GM19025 (cell line): Measurements from ENCODE around the gene APRT.
"Not testable (repeated sequence)": the region's sequence is repeated elsewhere in the genome, so short reads cannot be mapped to it uniquely, and the experiment has no call there.

Source experiments
- ATAC-seq: cut with Tn5 transposase; IDR thresholded peaks from one replicate; pipeline ENCODE4 v1.9.1; 2021; ENCODE audit warnings: mild to moderate bottlenecking, low read depth, moderate library complexity; ENCODE audit not compliant: unreplicated experiment

APRT gene

DNA sequence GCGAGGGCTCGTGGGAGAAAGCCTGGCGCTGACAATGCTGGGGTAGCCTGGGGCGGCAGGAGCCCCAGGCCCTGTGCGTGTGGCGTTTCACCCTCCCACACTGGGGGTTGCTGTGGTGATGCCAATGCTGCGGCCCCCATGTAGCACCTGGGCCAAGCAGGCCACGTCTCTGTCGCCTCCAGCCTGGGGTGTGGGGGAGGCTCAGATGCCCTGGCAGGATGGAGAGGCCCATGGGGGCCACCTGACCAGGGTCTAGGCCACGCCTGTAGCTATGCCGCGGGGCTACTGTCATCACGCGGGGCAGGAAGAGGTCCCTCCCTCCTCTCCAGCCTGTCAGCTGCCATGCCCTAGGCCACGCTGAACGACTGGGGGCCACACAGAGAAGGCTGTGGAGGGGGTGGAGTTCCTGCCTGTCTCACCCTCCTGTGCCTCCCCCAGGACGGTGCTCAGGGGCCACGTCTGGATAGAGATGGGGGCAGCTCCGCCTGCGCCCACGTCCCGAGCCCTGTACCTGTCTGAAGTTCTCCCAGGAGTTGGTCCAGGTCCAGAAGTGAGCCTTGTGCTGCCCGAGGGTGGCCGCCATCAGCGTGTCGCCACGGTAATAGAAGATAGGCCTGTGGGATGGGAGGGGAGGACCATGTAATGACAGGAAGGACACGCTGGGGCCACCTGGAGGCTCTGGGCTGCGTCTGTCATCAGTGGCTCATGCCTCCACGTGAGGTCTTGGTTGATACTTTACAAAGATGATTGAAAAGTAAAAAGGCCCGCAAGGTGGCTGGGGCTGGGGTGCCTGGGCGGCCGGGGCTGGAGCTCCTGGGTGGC, 12.7 kb upstream of the APRT start:
- no peak for ATAC-seq

DNA sequence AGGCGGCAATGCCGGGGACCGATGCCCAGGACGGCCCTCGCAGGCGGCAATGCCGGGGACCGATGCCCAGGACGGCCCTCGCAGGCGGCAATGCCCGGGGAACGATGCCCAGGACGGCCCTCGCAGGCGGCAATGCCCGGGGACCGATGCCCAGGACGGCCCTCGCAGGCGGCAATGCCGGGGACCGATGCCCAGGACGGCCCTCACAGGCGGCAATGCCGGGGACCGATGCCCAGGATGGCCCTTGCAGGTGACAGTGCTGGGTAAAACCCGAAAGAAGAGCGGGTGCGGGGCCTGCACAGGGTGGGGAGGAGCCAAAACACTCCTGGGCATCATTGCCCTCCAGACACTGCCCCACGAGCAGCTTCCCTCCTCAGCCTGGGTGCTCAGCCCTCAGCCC, 11.9 kb upstream of the APRT start:
- ATAC-seq: not testable (repeated sequence)

DNA sequence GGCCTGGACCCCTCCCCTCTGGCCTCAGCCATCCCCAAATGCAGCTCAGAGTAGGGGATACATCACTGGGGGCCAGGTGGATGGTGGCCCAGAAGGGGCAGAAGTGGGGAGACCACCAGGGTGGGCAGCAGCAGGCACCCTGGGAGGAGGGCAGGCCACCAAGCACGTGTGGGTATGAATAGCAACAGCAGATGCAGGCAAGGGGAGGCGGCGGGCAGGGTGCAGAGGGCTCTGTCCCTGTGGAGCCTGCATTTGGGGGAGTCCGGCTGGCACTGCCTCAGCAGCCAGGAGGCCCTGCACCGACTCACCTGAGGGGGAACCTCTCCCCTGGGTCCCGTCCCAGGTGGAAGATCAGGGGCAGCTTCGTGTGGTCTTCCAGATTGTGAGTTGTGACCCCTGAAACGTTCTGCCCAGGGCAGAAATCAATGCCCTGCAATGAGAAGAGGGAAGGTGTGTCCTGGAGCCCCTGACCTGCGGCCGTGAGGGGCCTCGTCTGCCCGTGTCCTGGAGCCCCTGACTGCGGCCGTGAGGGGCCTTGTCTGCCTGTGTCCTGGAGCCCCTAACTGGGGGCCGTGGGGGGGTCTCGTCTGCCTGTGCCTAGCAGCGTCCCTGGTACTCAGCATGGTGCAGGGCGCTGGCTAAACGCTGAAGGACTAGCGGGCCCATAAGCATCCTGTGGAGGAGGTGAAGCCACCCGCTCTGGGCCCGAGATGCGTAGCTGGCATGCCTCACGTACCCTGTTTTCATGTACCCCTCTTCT, 10.7 kb upstream of the APRT start:
- no peak for ATAC-seq

DNA sequence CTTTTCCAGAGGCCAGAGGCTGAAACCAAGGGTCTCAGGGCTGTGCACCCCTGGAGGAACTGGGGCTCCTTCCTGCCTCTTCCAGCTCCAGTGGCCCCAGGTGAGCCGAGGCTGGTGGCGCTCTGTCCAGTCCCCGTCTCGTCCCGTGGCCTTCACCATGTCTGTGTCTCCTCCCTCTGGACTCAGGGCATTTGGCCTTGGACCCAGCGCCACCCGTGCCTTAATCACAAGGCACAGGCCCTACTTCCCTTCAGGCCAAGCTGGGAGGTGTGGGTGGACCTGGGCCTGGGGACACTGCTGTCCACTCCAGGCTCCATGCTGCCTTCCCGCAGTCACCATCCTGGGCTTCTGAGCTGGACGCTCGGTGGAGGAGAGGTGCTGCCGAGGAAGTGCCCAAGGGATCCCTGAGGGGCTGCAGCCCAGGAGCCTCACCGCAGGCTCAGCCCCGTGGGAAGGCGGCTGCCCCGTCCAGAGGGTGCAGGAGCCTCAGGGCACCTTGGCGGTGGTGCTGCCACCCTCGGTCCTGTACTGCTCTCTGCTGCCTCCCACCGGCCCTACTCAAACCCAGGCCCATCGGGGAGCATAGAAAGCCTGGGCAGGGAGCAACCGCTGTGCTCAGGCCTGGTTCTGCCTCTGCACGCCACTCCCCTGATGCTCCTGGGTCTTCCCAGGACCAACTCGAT, 9.6 kb upstream of the APRT start:
- ATAC-seq: no peak

DNA sequence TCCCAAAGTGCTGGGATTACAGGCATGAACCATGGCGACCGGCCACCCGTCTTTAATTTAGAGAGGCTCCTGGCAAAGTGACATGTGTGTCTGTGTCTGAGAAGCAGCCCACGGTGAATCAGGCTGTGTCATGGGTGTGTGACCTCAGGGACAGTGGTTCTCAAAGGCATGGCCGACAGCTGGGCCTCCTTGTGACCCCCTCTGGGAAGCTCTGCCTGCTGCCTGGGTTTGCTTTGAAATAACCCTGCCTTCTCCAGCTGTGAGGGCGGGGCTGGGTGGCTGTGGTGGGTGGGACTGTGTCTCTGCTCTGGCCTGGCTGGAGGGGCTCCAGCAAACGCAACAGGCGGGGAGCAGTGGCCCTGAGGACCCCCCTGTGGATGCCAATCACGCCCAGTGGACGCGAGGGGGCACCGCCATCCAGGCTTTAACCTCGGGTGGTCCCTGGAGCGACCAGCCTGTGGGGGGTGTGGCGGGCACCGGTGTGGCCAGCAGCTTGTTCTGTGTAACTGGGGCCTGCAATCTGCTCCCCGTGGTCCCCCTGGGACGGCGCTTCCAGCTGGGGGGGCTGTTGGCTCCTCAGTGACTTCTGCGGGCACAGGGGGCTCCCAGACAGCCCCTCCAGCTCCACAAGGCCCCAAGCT, 8.8 kb upstream of the APRT start:
- ATAC-seq: no peak

DNA sequence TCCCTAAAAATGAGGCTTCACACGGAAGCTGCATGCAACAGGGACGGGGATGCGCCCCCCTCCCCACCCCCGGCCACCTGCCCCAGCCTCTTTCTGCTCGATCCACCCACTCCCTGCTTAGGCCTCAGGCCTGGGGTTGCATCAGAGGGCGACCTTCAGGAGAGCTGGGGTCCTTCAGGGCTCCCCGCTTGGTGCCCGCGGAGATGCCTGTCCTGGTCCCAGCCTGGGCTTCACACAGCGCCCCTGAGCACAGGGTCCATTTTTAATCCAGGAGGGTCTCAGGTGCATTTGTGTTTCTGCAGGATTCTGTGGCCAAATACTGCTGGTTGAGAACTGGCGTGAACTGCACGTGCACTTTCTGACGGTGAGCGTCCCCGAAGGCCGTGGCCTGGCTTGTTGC, 7.4 kb upstream of the APRT start:
- ATAC-seq: no peak

DNA sequence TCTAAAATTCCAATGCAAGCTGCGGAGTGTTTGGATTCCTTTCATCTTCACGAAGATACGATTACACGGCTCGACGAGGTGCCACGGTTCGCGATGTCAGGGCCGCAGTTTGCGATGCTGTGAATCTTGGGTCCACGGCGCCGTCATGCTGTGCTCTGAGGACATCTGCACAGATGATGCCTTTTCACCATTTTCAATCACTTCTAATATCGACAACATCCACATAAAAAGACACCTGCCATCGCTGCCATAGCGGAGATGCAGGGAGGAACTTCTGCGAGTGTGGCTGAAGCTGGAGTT, 6.8 kb upstream of the APRT start:
- no peak for ATAC-seq

DNA sequence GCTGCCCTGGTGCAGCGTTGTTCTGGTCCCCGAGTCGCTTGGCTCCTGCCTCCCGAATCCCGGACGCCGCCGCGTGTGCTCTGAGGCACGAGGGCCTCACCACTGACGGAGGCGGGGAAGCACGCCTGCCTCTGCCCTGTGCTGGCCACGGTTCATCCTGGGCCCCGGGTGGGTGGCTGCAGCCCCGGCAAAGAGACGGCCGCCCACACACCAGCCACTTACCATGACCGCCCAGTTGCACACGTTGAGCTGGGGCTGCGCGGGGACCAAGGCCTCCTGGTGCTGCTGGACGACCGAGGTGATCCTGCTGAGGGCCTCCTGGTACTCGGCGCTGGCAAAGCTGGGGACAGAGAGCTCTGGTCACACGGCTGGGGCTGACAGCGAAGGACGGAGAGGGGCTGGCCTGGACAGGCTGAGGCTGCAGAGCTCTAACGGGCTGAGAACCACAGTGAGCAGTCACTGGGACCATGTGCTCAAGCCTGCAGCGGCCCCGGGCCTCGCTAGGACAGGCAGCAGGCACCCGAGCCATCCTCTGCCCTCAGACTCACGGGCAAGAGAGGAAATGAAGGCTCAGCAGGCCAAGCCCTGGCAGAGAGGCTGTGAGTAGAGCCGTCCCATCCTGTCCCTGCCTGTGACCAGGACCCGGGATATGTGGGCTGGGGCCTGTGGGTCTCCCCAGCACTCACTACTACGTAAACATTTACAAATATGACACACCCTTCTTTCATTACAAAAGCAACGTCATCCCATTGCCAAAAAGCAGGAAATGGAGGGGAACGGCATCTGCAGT, 6.3 kb upstream of the APRT start:
- ATAC-seq: no peak

DNA sequence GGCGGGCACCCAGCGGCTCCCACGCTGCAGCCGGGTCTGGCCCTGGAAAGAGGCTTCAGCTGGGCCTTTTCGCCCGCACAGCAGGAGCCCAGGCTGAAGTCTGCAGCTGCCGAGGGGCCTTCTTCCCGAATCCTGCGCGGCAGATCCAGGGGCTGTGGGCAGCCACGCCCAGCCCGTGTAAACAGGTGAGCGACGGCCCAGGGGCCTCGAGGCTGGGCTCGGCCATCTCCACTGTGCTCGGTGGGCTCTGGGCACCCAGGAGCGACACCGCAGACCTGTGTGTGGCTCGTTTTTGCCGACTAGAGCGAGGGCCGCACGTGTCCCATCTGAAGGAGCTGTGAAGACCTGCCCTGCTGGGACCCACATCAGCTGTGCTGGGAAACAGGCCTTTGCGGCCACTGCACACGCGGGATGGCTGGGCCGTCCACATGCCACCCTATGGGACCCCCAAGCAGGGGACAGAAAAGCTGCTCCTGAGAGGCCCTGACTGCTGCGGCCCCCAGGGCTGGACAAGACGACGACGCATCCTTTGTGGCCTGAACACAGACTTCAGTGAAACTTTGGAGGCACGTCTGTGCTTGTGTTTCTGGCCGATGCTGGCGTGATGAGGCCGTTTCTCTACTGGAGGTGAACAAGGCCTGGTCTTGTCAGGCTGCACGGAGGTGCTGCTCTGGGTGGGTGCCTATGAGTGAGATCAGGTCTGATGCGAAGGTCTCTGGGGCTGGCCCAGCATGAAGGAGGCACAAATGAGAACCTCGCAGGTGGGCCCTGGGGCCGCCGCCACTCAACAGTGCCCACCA, 5.2 kb upstream of the APRT start:
- no peak for ATAC-seq

DNA sequence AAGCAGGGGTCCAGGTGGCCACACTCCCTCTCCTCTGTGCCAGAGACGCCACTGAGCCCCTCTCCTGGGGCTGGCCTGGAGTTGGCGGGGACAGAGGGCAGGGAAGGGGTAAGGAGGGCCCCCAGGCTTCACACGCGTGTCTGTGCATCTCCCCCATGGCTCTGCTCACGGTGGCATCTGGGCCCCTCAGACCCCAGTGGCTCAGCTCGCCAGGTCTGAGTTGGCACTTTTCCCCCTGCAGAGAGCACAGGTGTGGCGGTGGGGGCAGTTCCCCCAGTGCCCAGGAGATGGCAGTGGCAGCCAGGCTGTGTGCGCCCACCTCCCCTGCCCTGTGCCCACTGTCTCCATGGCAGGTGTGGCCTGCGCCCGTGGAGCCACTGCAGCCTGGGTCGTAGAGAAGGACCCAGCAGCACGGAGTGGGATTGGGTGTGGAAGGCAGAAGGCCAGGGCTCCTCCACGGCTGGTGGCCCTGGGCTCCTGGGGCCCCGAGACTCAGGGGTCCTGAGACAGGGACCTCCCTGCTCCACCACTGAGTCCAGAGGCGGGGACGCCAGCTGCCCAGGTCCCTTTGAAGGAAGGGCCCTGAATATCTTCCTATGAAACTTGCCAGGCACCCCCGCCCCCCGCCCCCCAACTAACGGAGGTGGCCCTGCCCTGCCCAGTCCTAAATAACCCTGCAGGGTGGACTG, 4.3 kb upstream of the APRT start:
- no peak for ATAC-seq

DNA sequence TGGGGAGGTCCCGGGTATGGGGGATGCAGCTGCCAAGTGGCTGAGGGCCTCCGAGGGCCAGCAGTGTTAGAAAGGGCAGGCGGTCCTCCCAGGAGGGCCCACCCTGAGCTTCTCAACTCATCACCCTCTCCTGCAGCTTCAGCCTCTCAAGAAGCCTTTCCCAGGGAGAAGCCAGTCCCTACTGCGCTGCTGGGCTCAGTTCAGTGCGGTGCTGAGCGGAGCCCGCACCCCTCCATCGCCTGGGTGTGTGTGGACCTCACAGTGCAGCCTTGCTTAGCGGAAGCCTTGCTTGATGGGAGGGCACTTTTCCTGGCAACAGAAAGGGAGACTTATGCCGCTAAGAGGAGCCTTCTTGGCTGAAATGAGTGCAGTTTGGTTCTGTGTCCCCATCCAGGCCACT, 3.5 kb upstream of the APRT start:
- ATAC-seq: no peak

DNA sequence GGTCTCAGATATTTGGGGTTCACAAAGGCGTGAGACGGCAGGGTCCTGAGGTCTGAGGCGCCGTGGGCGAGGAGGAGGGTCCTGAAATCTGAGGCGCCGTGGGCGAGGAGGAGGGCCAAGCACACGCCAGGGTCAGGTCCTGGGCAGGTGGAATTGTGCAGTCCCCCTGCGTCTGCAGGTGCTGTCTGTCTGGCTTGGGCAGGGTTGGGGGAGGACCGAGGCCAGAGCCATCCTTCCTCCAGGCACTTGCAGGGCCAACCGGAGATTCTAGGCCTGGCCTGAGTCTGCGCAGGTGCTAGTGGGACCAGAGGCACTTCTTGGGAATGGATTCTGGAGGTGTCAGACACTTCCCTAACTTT, 2.4 kb upstream of the APRT start:
- no peak for ATAC-seq

DNA sequence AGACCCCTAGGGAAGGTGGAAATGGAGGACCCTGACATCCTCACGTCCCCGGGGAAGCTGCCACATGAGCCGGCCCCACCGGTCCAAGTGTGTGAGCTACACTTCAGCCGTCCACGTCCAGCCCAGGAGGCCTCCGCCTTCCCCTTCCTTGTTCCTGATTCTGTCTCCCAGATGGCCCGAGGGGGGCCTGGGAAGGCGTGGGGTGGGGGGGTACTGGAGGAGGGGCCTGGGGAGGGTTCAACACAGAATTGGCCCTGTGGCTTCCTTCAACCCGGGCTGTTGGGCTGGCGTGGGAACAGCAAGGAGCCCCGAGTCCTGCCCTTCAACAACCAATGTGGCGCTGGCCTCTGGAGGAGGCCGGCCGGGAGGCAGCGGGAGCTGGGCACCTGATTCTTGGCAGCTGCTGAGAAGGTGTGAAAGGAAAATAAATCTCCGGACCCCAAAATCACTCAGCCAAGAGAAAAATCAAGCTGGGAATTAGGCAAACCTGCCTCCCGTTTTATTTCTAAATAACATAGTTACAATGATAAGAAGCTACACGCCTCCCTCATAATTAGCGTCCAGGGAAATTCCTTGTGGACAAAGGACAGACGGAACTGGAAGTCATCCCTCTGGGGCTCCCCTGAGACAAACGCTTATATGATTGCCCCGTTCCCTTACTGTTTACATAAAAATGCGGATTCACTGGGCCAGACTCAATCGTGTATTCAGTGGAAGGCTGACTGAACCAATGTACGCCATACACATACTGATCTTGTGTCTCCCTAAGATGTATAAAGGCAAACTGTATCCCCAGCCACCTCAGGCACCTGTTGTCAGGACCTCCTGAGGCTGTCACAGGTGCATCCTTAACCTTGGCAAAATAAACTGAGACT, 1.8 kb upstream of the APRT start:
- ATAC-seq: no peak

DNA sequence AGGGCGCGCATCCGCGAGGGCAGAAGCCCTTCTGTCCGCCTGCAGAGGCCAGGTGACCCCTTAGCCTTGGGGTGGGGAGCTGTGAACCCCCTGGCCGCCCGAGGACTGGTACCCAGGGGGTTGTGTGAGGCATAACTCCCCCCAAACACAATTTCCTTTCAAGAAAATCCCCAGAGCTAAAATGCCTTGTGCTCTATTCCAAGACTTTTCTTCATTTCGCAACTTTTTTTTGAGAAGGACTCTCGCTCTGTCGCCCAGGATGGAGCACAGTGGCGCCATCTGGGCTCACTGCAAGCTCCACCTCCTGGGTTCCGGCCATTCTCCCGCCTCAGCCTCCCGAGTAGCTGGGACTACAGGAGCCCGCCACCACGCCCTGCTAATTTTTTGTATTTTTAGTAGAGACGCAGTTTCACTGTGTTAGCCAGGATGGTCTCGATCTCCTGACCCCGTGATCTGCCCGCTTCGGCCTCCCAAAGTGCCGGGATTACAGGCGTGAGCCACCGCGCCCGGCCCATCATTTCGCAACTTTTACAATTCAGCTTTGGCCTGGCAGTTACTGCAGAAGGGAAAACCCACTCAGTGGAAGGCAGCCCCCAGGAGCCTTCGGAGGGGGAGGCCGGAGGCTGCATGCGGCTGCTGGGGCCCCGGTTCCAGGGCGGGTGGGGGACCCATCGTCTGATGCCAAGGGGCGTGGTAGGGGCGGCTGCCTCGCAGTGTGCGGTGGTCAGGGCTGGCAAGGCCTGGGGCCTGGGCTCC, 963 bp upstream of the APRT start:
- no peak for ATAC-seq

DNA sequence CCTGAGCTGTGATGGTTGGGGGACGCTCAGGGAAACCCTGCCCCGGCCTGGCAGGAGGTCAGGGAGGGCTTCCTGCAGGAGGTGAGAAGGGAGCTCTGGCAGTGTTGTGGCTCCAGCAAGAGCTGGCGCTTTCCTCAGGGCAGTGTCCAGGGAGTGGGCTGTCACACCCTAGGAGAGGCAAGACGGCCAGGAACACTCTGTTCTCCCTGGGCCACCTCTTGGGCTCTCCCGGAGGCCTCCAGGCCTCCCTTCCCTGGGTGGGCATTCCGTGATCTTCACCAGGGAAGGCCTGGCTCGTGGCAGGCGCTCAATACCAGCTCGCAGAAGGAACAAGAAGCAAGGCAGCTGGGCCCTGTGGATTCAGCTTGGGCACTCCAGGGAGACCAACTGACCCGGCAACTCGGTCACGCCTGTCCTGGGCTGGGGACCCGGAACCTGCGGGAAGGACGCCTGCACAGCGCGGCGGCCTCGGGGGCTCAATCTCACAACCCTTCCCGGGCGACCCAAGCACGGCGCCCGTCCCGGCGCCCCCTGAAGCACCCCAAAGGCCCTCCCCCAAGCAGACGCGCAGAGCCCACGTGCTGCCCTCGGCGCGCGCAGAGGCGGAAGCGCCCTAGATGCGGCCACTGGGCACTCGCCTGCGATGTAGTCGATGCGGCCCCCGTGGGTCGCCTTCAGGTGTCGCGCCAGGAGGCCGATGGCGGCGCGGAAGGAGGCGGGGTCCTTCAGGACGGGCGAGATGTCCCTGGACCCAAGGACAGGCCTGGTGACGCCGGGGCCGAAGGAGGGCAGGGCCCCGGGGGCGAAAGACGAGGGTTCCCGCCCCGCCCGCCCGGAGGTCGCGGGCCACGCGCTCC, 588 bp downstream of the APRT start:
- ATAC-seq: peak; percentile 43

DNA sequence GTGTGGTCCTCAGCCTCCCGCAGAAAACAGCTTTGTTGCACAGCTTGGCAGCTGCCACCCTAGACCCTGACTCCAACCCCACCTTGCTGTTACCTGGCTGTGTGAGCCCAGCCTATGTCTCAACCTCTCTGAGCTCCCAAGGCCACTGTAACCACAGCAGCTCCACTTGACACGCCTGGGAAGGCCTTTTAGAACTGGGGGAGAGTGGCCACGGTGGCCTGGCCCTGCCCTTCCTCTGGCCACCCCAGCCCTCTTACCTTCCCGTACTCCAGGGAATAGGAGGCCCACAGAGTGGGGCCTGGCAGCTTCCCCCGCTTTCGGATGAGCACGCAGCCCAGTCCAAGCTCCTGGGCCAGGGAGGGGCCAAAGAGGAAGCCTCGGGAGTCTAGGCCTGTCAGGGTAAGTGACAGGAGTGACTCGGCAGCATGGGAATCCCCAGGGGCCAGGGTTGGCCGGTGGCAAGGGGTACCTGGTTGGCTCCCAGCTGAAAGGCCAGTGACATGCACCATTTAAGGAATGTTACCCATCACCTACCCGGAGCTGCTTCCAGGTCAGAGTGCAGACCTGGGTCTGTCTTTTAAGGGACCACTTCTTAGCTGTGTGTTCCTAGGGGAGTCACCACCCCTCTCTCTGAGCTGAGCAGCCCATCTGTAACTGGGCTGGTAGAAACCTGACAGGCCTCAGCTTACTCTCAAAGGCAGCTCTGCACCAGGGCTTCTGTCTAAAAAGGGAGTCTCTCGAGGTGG, 1.4 kb downstream of the APRT start:
- no peak for ATAC-seq
